HG02798 (cell line): Measurements from ENCODE around the gene ANGPT4.

Experiments
- ATAC-seq: cut with Tn5 transposase; IDR thresholded peaks from one replicate; pipeline ENCODE4 v1.9.1; 2021; ENCODE audit warnings: mild to moderate bottlenecking; ENCODE audit not compliant: unreplicated experiment, poor library complexity

The ANGPT4 gene

GRCh38 chr20:916125-916799 is at the start of gene ANGPT4:
Gene ANGPT4 (minus strand): TSS chr20:916334. CDS start chr20:916214, 120 bp downstream.
- no peak for ATAC-seq

- ATAC-seq: no peak
Observed at GRCh38 chr20:963795-964194, 47.7 kb upstream of the ANGPT4 start.

- no peak for ATAC-seq
Observed at GRCh38 chr20:962683-963082, 46.5 kb upstream of the ANGPT4 start.

GRCh38 chr20:962223-962622 is 46.1 kb upstream of the ANGPT4 start:
- ATAC-seq: no peak

GRCh38 chr20:961768-962167 is 45.6 kb upstream of the ANGPT4 start:
- no peak for ATAC-seq

GRCh38 chr20:959996-960615 is 44.0 kb upstream of the ANGPT4 start:
- ATAC-seq: no peak

GRCh38 chr20:958936-959815 is 43.0 kb upstream of the ANGPT4 start:
- ATAC-seq: no peak

GRCh38 chr20:957544-957943 is 41.4 kb upstream of the ANGPT4 start:
- no peak for ATAC-seq

- no peak for ATAC-seq
Observed at GRCh38 chr20:956330-956951, 40.3 kb upstream of the ANGPT4 start.

GRCh38 chr20:955656-956055 is 39.5 kb upstream of the ANGPT4 start:
- ATAC-seq: no peak

- no peak for ATAC-seq
Observed at GRCh38 chr20:955111-955510, 39.0 kb upstream of the ANGPT4 start.

- no peak for ATAC-seq
Observed at GRCh38 chr20:953742-954141, 37.6 kb upstream of the ANGPT4 start.

- no peak for ATAC-seq
Observed at GRCh38 chr20:952196-952795, 36.2 kb upstream of the ANGPT4 start.

GRCh38 chr20:951384-952169 is 35.4 kb upstream of the ANGPT4 start:
- no peak for ATAC-seq

- no peak for ATAC-seq
Observed at GRCh38 chr20:949717-950116, 33.6 kb upstream of the ANGPT4 start.

GRCh38 chr20:946826-947225 is 30.7 kb upstream of the ANGPT4 start:
- no peak for ATAC-seq

- no peak for ATAC-seq
Observed at GRCh38 chr20:945841-946240, 29.7 kb upstream of the ANGPT4 start.

- no peak for ATAC-seq
Observed at GRCh38 chr20:944774-945410, 28.8 kb upstream of the ANGPT4 start.

- no peak for ATAC-seq
Observed at GRCh38 chr20:944148-944547, 28.0 kb upstream of the ANGPT4 start.
